Measurements from ENCODE around the gene PLXNA4.

The PLXNA4 gene

GRCh38 chr7:132276234-132276630 lies 300.0 kb downstream of the PLXNA4 start:
- no peak for FAIRE-seq
- no peak for DNase-seq (ENCODE audit: low spot score)

- FAIRE-seq (no peak), DNase-seq (ENCODE audit: low spot score) (no peak)
Observed at GRCh38 chr7:132275416-132276233, 300.6 kb downstream of the PLXNA4 start.

- no peak for DNase-seq (ENCODE audit: low spot score)
- FAIRE-seq: no peak
Observed at GRCh38 chr7:132272763-132273371, 303.4 kb downstream of the PLXNA4 start.

- FAIRE-seq (peak; percentile 33), DNase-seq (ENCODE audit: low spot score) (no peak)
Observed at GRCh38 chr7:132270517-132270916, 305.8 kb downstream of the PLXNA4 start.

- no peak for DNase-seq (ENCODE audit: low spot score)
Observed at GRCh38 chr7:132269718-132270117, 306.6 kb downstream of the PLXNA4 start.

GRCh38 chr7:132263151-132263550 lies 313.1 kb downstream of the PLXNA4 start:
- FAIRE-seq: no peak

More at GRCh38 chr7:132269718-132270117, 306.6 kb downstream of the PLXNA4 start:
- FAIRE-seq: no peak

GRCh38 chr7:132262160-132262470 lies 314.2 kb downstream of the PLXNA4 start:
- FAIRE-seq (no peak), DNase-seq (ENCODE audit: low spot score) (no peak)

More at GRCh38 chr7:132263151-132263550, 313.1 kb downstream of the PLXNA4 start:
- no peak for DNase-seq (ENCODE audit: low spot score)

GRCh38 chr7:132261327-132262159 lies 314.7 kb downstream of the PLXNA4 start:
- FAIRE-seq: no peak
- no peak for DNase-seq (ENCODE audit: low spot score)

- DNase-seq (ENCODE audit: low spot score) (no peak), FAIRE-seq (no peak)
Observed at GRCh38 chr7:132258231-132258630, 318.0 kb downstream of the PLXNA4 start.

- DNase-seq (ENCODE audit: low spot score) (no peak), FAIRE-seq (no peak)
Observed at GRCh38 chr7:132257253-132257652, 319.0 kb downstream of the PLXNA4 start.

- DNase-seq (ENCODE audit: low spot score): no peak
- FAIRE-seq: no peak
Observed at GRCh38 chr7:132256721-132257212, 319.5 kb downstream of the PLXNA4 start.

- FAIRE-seq (no peak), DNase-seq (ENCODE audit: low spot score) (no peak)
Observed at GRCh38 chr7:132255898-132256297, 320.4 kb downstream of the PLXNA4 start.

- no peak for FAIRE-seq
Observed at GRCh38 chr7:132255115-132255797, 321.0 kb downstream of the PLXNA4 start.

GRCh38 chr7:132254455-132254854 lies 321.8 kb downstream of the PLXNA4 start:
- FAIRE-seq (no peak), DNase-seq (ENCODE audit: low spot score) (no peak)

More at GRCh38 chr7:132255115-132255797, 321.0 kb downstream of the PLXNA4 start:
- no peak for DNase-seq (ENCODE audit: low spot score)

- FAIRE-seq (no peak), DNase-seq (ENCODE audit: low spot score) (no peak)
Observed at GRCh38 chr7:132252793-132253100, 323.5 kb downstream of the PLXNA4 start.

- DNase-seq (ENCODE audit: low spot score): no peak
Observed at GRCh38 chr7:132251327-132251659, 325.0 kb downstream of the PLXNA4 start.

GRCh38 chr7:132250480-132251326 lies 325.6 kb downstream of the PLXNA4 start:
- FAIRE-seq: no peak
- DNase-seq (ENCODE audit: low spot score): no peak

More at GRCh38 chr7:132251327-132251659, 325.0 kb downstream of the PLXNA4 start:
- no peak for FAIRE-seq

- peak; percentile 23 for DNase-seq (ENCODE audit: low spot score)
- no peak for FAIRE-seq
Observed at GRCh38 chr7:132249256-132249971, 326.9 kb downstream of the PLXNA4 start.

GRCh38 chr7:132248841-132249240 lies 327.4 kb downstream of the PLXNA4 start:
- no peak for FAIRE-seq

More at GRCh38 chr7:132248841-132249240, 327.4 kb downstream of the PLXNA4 start:
- no peak for DNase-seq (ENCODE audit: low spot score)

Data from RCC 7860 (cell line).